ENCODE results near the gene FREM2.

Gene FREM2

DNA sequence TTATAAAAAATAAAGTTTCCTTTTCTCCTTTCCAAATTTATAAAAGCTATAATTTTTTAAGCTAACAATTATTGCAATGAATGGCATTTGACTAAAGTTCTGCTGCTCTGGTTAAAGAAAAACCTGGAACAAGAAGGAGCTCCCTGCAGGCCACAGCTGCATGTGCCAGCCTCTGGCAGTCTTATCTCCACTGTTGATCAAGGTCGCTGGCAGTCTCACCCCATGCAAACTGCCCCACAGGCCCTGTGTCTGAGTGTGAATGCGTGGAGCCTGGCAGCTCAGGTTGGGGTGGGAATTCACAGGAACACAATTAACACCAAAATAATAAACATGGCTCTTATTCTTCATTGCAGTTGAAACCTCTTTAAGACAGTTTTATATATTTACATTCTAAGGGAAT lies 30.2 kb upstream of the FREM2 start:
- TF ChIP-seq, protein P1, sequence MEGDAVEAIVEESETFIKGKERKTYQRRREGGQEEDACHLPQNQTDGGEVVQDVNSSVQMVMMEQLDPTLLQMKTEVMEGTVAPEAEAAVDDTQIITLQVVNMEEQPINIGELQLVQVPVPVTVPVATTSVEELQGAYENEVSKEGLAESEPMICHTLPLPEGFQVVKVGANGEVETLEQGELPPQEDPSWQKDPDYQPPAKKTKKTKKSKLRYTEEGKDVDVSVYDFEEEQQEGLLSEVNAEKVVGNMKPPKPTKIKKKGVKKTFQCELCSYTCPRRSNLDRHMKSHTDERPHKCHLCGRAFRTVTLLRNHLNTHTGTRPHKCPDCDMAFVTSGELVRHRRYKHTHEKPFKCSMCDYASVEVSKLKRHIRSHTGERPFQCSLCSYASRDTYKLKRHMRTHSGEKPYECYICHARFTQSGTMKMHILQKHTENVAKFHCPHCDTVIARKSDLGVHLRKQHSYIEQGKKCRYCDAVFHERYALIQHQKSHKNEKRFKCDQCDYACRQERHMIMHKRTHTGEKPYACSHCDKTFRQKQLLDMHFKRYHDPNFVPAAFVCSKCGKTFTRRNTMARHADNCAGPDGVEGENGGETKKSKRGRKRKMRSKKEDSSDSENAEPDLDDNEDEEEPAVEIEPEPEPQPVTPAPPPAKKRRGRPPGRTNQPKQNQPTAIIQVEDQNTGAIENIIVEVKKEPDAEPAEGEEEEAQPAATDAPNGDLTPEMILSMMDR (IDR thresholded peaks at IDR 0.05; ENCODE audit: control insufficient read depth, insufficient read depth, low read depth, low read length, missing control alignments) = no peak
- no peak for DNase-seq (ENCODE audit: low read depth)
- H3K4me3 ChIP-seq (ENCODE audit: control insufficient read depth, low read depth, low read length) = no peak overlapping the region

DNA sequence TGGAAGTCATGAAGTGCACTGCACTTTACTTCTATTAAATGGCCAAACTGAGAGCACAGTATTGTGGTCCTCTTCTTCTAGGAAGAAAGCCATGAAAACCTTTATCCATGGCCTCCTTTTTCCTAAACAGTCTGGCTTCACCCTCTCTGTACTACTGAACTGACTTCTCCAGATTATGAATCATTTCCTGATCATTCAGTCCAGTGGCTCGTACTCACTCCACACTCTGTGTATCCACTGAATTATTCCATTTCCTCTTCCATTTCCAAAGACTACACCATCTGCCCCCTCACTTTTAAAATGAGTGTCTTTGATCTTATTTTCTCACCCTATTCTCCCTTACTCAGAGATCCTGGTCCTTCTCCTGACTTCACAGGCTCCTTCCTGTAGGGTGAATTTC lies 29.7 kb upstream of the FREM2 start:
- TF ChIP-seq, protein P1 (IDR thresholded peaks at IDR 0.05; ENCODE audit: control insufficient read depth, insufficient read depth, low read depth, low read length, missing control alignments) = no peak
- DNase-seq (ENCODE audit: low read depth) = no peak

DNA sequence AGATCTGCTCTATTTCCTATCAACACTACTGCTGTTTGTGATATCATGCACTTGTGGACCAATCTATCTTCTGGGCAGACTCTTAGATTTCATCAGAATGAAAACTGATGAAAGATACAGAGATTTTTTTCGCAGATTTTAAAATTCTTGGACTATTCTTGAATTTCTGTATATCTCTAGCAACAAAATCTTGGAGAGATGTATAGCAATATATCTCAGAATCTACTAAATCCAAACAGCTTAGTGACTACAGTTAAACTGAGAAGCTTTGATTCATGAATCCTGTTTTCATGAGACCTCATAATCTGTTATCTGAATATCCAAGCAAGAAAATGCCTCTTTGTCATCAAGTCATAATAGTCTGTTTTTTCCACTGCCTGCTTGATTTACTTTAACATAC lies 28.0 kb upstream of the FREM2 start:
- TF ChIP-seq, protein P1 (IDR thresholded peaks at IDR 0.05; ENCODE audit: control insufficient read depth, insufficient read depth, low read depth, low read length, missing control alignments) = no peak
- no peak for DNase-seq (ENCODE audit: low read depth)
- H3K4me3 ChIP-seq (ENCODE audit: control insufficient read depth, low read depth, low read length) = no peak overlapping the region

More for the DNA sequence above, 29.7 kb upstream of the FREM2 start:
- no peak overlapping the region for H3K4me3 ChIP-seq (ENCODE audit: control insufficient read depth, low read depth, low read length)

DNA sequence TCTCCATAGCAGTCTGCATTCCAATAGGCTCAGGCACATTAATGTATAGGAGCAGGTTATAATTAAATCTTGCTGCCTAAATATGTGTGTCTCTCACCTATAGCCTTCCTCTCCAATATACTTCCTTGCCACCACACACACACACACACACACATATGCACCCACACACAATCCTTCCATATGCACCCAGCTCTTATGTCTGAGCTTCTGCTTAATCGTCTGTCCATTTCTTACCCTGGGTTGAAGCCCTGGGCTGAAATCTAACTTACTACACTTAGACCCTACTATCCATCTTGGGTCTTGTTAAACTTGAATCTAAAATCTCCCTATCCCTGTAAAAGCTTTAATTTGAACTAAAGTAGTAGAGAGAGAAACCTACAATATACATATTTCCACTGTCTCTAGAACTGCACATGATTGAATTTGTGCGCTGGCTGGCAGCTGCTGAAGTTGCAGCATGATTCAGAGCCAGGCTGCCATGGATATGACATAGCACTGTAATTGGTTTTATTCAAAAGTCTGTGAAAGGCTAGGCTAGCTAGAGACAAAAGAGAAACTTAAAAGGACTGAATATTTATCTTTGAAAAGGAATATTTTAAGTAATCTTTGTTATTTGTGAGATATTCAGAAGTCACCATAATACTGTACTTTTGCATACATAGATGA lies 25.7 kb upstream of the FREM2 start:
- H3K4me3 ChIP-seq (ENCODE audit: control insufficient read depth, low read depth, low read length) = no peak overlapping the region
- TF ChIP-seq, protein P1 (IDR thresholded peaks at IDR 0.05; ENCODE audit: control insufficient read depth, insufficient read depth, low read depth, low read length, missing control alignments) = no peak
- DNase-seq (ENCODE audit: low read depth) = no peak

DNA sequence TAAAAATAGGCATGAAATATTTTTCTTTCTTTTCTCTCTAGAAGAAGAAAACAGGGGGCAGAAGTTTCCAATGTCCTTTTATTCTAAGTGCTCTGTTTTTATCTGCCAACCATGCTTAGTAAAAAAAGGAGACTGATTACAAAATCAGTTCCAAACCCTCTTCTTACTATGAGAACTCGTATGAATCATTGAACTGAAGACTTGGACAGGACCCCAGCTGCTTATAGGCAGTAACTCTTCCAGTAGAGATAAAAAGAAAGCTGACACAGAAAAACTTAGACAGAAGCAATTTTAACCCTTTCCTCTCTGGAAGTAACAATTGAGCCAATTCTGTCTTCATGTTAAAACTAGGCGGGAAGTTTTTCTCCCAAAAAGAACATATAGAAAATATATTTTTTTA lies 24.5 kb upstream of the FREM2 start:
- H3K4me3 ChIP-seq (ENCODE audit: control insufficient read depth, low read depth, low read length) = no peak overlapping the region
- no peak for DNase-seq (ENCODE audit: low read depth)
- TF ChIP-seq, protein P1 (IDR thresholded peaks at IDR 0.05; ENCODE audit: control insufficient read depth, insufficient read depth, low read depth, low read length, missing control alignments) = no peak

DNA sequence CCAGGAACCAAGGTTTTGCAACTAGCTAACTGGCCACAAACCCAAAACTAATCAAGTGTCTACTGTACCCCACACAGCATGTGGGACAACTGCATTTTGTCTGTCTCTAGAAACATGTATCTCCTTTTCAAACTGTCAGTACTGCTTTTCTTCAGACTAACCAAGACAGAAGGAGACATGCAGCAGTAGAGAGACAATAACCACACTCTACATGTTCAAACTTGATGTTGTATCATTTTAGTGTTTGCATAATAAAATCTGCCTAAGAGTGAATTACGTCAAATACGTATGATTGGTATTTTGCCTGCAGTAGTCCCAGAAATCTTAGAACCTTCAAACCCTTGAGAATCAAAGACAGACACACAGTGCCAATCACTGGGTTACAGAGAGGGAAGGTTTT lies 22.0 kb upstream of the FREM2 start:
- TF ChIP-seq, protein P1 (IDR thresholded peaks at IDR 0.05; ENCODE audit: control insufficient read depth, insufficient read depth, low read depth, low read length, missing control alignments) = no peak
- no peak for DNase-seq (ENCODE audit: low read depth)
- no peak overlapping the region for H3K4me3 ChIP-seq (ENCODE audit: control insufficient read depth, low read depth, low read length)
